ENCODE measurements around the gene THADA.
"Not testable (repeated sequence)": the region's sequence is repeated elsewhere in the genome, so short reads cannot be mapped to it uniquely, and the experiment has no call there.

Gene THADA

DNA sequence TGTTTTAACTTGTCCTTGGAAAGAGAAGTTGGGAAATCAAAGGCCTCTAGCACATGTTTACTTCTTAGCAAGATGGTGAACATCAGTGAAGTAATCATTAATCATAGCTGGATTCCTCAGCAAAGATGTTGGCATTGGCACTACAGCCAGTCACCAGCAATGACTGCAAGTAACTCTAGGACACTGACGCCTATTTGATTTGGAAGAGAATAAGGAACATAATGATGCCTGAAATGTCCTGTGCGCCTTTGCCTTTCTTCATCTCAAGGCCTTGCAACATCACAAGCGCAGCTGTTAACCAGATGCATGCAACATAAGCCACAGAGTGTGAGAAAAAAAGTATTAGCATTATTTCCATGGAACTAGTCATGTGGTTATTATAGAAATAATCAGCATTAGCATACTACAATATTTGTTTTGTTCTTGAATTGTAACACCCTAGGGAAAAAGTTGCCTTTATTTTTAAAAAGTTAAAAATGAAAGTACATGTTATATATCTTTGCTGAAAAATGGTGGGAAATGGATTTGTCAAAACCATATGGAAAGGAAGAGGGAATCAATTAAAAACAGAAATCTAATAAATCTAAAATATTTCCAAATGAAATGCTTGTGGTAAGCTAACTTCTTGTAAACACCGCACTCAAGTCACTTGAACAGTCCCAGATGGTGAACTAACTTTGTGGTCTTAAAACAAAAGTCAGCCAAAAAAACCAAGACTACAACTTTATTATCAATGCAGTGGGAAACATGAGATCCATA, 55.6 kb downstream of the THADA start:
- DNase-seq: no peak

GRCh38 chr2:43539436-43539835, 56.4 kb downstream of the THADA start:
- DNase-seq: no peak

- no peak for DNase-seq
Measured at GRCh38 chr2:43538034-43538670, 57.7 kb downstream of the THADA start.

GRCh38 chr2:43537137-43537536, 58.7 kb downstream of the THADA start:
- no peak for DNase-seq

DNA sequence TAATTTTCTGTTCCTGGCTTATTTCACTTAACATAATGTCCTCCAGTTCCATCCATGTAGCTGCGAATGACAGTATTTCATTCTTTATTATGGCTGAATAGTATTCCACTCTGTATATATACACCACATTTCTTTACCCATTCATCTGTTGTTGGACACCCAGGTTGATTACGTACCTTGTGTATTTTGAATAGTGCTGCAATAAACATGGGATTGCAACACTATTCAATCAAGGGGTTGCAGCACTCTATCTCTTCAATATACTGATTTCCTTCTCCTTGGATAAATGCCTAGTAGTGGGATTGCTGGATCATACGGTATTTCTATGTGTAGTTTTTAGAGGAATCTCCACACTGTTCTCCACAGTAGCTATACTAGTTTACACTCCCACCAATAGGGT, 61.3 kb downstream of the THADA start:
- no peak for DNase-seq

- not testable (repeated sequence) for DNase-seq
Measured at GRCh38 chr2:43532572-43532971, 63.3 kb downstream of the THADA start.

DNA sequence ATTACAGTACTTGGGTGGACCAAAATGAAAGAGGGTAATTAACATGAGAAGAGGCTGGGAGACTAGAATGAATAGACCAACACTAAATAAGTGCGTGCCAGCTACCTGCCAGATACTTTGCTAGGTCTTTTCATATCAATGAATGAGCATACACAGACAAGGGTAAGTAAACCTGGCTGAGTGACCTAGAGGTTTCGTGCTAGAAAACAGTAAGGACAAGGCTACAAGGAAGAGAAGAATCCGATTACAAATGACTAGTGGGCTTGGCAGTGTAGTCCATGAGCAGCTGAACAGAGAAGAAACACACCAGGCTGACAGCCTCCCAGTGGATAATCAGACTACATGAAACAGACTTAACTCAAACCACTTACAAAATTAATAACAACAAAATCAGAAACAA, 64.6 kb downstream of the THADA start:
- no peak for DNase-seq

DNA sequence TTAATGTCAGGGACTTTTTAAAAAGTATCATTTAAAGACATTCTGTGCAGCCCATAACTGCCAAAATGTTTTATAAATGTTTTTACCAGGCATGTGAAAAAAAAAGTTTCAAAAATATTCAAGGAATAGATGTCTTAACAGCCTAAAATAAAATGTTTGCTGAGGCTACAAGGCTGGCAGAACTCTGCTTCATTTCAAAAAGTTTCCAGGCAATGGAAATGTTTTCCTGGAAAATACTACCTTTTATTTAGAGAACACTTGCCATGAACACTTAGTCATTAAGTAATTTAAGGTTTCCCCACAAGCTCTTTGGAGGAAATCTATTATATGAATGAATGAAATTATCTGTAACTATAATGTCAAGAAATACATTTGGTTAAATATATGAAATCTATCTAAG, 68.8 kb downstream of the THADA start:
- no peak for DNase-seq

DNA sequence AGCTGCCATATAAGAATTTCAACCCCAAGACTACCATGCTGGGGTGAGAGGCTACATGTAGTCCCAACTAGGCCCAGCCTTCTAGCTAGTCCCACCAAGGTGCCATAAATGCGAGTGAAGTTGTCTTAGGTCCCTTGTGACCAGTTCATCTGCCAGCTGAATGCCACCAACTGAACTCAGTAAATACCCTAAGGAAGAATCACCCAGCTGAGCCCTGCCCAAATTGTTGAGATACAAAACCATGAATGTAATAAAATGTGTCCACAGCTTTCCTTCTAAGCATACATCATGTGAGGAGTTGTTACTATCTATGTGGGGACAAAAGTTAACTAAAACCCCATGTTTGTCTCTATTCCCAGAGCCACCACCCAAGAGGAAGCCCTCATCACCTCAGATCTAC, 70.3 kb downstream of the THADA start:
- no peak for DNase-seq

DNA sequence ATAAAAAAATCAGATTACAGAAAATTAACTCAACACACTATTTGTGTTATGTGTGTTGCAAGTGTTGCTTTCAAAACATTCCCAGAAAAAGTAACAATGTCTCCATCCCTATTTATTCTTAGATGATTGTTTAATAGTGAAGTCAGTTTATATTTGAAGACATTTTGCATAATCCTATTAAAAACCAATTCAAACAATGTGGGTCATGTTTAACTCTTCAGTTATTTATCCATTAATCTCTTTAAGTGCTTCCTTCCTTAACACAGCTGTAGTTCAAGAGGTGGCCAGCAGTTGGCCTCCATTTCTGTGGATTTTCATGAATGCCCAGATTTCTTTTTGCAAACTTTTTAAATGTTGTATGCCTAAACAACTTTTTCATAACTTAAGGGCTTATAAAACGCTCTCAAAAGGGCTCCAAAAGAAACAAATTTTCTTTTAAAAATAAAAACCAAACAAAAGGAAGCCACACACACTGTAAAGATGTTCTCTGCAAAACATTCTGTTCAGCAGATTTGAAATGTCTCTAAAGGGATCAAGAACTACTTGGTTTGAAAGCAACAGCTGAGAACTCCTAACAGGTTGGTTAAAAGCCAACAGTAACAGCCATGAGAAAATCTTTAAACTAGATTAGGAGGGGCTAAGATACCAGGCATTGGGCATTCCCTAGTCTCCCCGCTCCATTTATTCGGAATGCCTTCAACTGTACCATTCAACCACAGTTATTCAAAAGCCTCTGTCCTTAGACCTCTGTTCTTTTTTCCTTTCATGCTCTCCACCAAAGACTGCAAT, 71.5 kb downstream of the THADA start:
- DNase-seq: no peak

DNA sequence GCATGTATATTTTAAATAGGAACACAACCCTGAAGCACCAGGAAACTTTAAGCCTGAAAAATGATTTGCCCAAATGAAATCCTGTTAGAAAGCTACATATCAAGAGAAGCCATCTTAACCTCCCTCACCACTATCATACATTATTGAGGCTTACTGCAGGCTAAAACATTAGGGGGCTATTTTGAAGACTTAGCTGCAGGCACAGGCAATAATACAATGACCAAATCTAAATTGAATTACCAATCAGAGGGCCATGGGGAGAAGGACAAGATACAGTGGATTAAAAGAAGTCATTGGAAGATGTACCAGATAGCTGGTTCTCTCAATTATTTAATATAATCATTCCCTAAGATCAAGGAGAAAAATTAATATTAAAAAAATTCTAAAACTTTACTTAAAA, 73.7 kb downstream of the THADA start:
- DNase-seq: no peak

- DNase-seq: no peak
Measured at GRCh38 chr2:43521568-43521967, 74.3 kb downstream of the THADA start.

GRCh38 chr2:43520919-43521318, 74.9 kb downstream of the THADA start:
- no peak for DNase-seq

DNA sequence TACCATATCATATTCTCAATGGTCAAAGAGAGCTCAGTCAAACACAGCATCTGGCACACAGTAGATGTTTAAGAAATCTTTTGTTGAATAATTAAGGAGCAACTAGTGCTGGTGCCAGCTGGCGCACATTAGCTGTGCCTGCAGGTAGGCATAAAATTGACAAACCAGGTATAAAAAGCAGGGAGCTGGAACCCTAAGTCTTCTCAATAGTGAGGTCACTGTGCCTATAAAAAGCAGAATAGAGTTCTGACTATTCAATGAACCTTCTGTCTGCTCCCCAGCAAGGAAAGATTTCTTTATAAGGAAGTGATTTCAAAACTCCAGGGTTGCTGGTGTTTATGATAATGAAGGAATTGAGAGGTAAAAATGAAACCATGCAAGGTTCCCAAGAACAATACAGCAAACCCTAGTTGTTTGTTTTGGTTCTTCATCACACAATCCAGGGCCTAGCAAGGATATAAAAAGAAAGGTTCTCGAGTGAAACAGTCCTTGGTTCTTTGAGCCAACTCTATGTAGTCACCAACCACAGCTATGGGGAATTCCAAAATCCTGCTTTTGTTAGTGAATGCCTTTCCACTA, 76.1 kb downstream of the THADA start:
- no peak for DNase-seq

GRCh38 chr2:43518718-43519117, 77.1 kb downstream of the THADA start:
- no peak for DNase-seq

DNA sequence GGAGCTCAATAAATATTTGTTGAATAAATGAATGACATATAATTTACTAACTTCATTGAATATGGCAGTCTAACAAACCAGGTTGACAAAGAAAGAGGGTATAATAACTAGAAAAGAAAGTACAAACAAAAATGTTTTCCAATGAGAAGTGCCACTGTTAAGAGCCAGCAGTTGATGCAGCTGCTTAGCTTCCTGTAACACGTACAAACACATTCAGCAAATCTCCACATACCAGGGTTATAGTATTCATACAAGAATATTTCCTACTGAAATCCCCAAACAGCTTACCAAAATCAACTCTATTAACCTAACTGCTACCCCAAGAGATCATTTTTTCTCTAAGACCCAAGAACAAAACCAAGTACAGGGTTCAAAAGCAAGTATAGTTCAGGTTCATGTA, 77.7 kb downstream of the THADA start:
- DNase-seq: no peak

GRCh38 chr2:43515807-43516497, 79.9 kb downstream of the THADA start:
- DNase-seq: no peak

DNA sequence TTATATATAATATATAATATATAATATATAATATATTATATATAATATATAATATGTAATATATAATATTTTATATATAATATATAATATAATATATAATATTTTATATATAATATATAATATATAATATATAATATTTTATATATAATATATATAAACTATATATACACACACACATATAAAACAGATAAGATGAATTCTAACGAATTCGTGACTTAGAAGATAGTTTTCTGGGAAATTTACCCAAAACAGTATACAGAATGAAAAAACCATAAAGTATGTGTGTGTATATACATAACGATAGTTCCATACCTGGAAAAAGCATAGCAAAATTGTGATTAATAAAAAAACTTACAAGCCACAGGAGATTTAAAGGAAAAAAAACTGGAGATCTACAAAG, 80.6 kb downstream of the THADA start:
- DNase-seq: no peak

GRCh38 chr2:43513796-43514195, 82.0 kb downstream of the THADA start:
- no peak for DNase-seq

DNA sequence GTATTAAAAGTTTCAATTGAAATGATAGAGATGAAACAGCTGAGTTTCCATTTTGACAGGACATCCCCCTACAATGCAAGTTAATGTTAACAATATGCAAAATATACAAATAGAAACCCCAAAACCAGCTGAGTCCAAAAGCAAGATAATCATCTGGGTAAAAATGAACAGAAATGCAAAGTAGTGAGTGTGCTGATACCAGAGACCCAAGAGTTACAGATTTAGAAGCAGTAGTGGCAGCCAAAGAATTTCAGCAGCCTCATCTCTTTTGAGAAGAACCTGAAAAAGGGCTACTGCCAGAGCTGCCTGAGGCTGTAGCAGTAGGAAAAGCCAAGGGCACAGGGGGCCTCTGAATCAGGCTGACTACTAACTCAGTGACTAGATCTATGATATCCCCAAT, 82.6 kb downstream of the THADA start:
- DNase-seq: no peak

DNA sequence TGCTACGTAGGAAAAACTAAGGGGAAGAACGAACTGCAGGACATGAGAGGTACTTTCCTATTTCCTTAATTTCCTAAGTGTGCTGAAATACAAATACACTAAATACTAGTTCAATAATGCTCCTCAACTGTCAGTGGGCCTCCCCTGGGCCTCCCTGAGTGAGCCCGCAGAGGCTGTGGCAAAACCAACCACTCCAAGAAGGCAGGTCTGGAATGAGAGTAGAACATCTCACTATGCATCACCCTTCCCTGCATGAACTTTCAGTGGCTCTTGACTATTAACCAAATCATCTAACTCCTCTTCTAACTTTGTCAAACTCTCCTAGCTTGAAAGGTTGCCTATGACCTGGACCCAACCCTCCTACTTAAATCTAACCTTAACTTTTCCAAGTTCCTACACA, 84.6 kb downstream of the THADA start:
- no peak for DNase-seq

GRCh38 chr2:43509886-43510285, 86.0 kb downstream of the THADA start:
- DNase-seq: no peak

DNA sequence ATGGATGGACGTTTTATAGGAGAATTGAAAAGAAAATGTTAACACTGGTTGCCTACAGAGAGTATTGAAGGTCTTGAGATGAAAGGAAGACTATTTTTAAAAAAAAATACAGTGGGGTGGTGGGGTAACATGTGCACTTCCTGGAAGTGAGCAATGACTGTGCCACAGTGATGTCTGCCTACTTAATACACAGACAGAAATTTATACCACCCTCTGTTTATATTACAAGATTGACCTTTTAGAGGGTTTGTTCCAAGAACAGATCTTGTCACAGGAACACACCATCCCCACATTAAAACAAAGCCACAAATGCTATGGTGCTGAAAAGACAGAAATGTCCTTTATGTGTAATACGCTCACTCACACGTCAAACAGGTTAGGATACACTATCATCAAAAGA, 87.6 kb downstream of the THADA start:
- DNase-seq: no peak

All from stimulated activated CD4-positive, alpha-beta T cell treated with anti-CD3 and anti-CD28 coated beads, Interleukin-15, amount 100 ng/mL, for 24 hours (primary cell).